Right lobe of liver (tissue), 4 donors: ENCODE data around the gene SLC25A10.

Experiments
- CTCF ChIP-seq, 4 donors: fragments of 200-600 bp in 3 of 4; fragments of 450-650 bp in 1 of 4; IDR thresholded peaks; one replicate each; pipeline versions ENCODE4 v1.5.1 to v1.8.0; 2016 to 2022; ENCODE audit warnings: antibody characterized with exemption in 4 of 4, mild to moderate bottlenecking in 2 of 4
- POLR2A ChIP-seq: fragments of 450-650 bp; IDR thresholded peaks from one replicate; pipeline ENCODE4 v1.6.1; 2017; ENCODE audit warnings: antibody characterized with exemption, mild to moderate bottlenecking
- donor health status: DM: no; HTN: no; CAD: no.
- donor health status: DM: no; HTN: no; CAD: no.
- donor health status: DM: no; HTN: yes; CAD: no.

GRCh38 chr17:81726004-81726403 lies 13.9 kb downstream of the SLC25A10 start:
- no peak for TF ChIP-seq CTCF (IDR thresholded peaks at IDR 0.05)
- no peak for TF ChIP-seq POLR2A
